22Rv1 (cell line): Measurements from ENCODE around the gene ITIH4.

Source experiments
- CTCF ChIP-seq: fragments of 450-650 bp; IDR thresholded peaks from 2 replicates; pipeline ENCODE4 v1.5.1; 2017; ENCODE audit warnings: mild to moderate bottlenecking
- ZFX ChIP-seq: fragments of 450-650 bp; IDR thresholded peaks from 2 replicates; pipeline ENCODE4 v1.6.1; 2017; ENCODE audit warnings: antibody characterized with exemption, borderline replicate concordance

GRCh38 chr3:52810923-52811322 lies 19.5 kb downstream of the ITIH4 start:
- TF ChIP-seq CTCF (no peak), ZFX (no peak)
